Erythroblast (primary cell): Measurements from ENCODE around the gene PKP2.

Experiments used
- GATA1 ChIP-seq: IDR thresholded peaks from 2 replicates; pipeline ENCODE4 v1.6.1; 2011; ENCODE audit warnings: low read depth, mild to moderate bottlenecking, control low read depth, low read length, moderate library complexity
- POLR2A ChIP-seq: IDR thresholded peaks from 2 replicates; pipeline ENCODE4 v1.6.1; 2011; ENCODE audit warnings: mild to moderate bottlenecking, low read length

DNA sequence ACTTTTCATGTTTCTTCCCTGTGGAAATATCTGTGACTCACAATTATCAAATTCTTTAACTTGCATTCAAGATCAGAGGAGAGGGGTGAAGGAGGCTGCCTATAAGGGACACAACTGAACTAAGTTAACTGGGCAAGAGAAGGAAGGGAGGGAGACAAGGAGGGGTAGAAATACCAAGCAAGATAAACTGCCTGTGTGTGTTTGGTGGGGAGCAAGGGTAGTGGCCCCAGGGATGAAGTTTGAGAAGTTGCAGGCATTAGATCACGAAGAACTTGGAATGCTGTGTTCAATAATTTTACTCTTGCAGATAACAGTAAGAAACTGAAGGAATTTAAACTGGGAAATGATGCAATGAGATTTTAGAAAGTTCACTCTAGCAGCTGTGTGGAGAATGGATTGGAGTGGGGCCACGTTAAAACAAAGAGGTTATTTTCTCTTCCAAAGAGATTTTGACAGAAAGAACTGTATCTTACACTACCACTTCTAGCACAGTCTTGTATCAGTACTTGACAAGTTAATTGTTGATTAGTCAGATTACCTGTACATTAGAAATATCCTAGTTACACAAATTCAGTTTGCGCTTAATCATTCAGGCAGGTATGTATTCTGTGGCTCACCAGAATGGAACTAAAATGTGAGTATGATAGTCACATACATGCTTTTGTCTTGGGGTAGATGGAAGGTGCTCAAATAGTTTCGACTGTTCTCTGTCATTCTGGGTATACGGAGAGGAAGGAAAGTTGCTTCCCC lies 7.4 kb downstream of the PKP2 start:
- no peak for TF ChIP-seq POLR2A
- no peak for TF ChIP-seq GATA1
